Measurements from ENCODE around the gene MAX. TPM values are rescaled to one million over a fixed set of nuclear protein-coding genes. Genes with fewer than 3 reads are reported as not detected.

Gene MAX
- total RNA-seq, 4 donors from 2014 or later = 44.2 to 54.0 (median 46.1) TPM

DNA sequence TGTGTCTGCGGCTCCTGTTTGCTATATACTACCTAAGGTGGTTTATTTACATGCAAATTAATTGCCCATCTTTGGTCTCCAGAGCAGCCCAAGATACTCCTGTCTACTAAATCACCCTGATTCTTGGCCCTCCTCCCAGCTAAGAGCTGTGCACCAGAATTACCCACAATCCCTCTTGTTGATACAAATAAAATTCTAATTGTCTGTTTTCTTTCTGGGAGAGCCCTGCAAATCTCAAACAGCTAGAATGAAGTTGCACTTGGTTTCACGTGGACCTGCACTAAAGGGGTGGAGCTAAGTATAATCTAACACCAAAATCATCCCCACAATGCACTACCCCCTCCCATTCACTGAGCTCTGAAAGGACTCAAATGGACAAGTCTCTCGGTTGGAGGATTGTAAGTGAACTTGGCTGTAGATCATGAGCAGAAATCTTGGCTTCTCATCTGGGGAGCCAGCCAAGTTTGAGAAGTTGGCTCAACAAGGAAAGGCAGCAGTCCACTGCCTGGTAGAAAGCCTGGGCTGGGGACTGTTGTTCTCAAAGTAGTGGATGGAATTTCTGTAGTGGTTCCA lies 6.6 kb downstream of the MAX start:
- TF ChIP-seq, protein P1, sequence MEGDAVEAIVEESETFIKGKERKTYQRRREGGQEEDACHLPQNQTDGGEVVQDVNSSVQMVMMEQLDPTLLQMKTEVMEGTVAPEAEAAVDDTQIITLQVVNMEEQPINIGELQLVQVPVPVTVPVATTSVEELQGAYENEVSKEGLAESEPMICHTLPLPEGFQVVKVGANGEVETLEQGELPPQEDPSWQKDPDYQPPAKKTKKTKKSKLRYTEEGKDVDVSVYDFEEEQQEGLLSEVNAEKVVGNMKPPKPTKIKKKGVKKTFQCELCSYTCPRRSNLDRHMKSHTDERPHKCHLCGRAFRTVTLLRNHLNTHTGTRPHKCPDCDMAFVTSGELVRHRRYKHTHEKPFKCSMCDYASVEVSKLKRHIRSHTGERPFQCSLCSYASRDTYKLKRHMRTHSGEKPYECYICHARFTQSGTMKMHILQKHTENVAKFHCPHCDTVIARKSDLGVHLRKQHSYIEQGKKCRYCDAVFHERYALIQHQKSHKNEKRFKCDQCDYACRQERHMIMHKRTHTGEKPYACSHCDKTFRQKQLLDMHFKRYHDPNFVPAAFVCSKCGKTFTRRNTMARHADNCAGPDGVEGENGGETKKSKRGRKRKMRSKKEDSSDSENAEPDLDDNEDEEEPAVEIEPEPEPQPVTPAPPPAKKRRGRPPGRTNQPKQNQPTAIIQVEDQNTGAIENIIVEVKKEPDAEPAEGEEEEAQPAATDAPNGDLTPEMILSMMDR (IDR thresholded peaks at IDR 0.05; ENCODE audit: low read depth) = no peak

DNA sequence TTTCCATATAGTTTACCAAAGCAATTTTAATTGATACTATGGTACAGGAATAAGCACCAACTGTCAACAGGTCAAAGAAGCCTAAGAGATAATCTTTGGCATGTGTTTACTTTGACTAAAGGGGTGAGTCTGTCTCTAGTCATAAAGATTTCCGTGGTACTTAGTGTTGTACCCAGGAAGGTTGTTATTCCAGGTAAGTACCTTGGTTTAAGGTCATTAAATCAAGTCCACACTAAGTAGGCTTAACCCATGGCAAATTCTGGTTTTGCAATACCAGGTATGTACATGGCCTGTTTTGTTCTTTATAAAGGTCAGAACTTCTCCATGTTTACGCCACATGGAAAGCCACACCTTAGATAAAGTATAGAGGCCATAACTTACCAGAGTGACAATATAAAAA lies 10.0 kb downstream of the MAX start:
- TF ChIP-seq, protein P1 (IDR thresholded peaks at IDR 0.05; ENCODE audit: low read depth) = no peak

DNA sequence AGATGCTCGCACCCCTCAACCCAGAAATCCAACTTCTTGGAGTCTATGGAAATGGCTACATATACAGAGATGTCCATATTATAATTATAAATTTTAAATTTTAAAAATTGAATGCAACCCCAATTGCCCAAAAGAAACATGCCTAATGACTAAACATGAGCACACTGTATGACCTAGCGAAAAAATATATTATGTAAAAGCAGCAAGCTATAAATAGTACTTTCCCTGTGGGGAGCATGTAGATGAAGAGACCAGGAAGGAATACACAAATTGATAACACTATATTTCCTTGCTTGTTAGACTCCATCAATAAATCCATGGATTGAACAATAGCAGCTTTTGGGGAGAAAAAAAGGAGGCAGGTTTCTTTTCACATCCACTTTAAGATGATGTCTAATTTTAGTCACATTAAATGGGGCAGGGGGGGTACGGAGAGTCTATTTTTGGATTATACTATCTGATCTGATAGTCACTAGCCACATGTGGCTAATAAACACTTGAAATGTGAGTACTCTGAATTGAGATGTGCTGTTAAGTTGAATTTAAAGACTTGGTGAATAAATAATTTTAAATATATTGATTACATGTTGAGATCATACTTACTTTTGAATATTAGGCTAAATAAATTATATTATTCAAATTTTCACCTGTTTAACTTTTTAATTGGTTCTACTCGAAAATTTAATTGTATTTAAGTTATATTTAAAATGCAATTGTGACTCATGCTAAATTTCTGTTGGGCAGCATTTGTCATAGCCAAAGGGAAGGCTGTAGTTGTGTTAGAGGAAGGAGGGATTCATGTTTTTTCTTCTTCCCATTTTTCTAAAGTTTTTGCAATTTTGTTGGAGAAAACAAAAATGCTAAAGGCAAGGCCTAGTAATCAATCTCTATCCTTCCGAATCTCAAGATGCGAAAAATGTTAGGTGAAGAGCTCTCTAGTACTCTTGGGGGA lies 17.5 kb downstream of the MAX start:
- TF ChIP-seq, protein P1 (IDR thresholded peaks at IDR 0.05; ENCODE audit: low read depth) = no peak

DNA sequence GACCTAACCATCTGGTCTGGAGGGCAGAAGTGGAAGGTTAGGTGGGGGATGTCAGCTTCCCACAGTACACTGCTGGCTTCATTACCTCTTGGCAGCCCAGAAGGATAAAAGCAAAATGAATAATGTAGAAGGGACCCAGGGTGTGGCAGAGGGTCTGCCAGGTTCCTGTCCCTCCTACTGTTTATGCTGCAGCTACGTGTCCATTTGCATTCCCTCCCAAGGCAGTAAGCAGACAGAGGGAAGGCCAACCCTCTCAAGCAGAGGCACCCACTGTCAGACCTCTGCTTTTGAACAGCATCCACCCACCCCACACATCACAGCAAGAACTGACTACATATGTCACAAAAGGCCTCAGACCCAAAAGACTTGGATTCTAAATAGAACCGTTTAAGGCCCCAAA lies 19.4 kb downstream of the MAX start:
- TF ChIP-seq, protein P1 (IDR thresholded peaks at IDR 0.05; ENCODE audit: low read depth) = no peak

DNA sequence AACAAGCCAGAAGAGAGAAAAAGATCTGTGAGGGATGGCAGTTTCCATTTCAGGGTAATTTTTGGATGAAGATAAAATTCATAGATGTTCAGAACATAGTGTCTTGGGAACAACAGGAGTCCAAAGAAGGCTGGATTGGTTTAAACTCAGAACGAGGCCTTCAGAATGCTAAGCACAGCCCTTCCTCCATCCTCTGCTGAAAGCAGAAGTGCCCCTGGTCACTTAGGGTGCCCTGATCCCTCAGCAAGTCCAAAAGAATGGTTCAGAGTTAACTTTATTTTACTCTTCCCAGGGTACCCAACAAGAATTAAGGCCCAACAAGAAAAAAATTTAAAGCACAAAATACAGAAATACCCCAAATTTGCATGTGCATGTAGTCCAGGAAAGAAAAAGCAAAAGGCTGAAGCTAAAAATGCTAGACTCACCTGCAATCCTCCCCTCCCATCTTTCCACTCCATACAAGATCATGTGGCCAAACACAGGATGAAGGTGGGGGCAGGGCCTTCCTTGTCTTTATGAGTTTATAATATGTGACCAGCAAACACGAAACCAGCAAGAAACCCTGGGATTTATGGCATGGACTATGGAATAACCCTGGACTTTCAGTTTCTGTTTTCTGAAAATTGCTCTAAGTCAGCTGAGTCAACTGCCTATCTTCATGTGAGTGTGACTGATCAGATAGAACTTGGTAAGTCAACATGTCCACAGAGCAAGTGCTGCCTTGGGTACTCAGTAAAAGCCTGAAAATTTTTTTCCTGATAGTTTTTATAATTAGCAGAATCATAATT lies 21.2 kb downstream of the MAX start:
- TF ChIP-seq, protein P1 (IDR thresholded peaks at IDR 0.05; ENCODE audit: low read depth) = no peak

DNA sequence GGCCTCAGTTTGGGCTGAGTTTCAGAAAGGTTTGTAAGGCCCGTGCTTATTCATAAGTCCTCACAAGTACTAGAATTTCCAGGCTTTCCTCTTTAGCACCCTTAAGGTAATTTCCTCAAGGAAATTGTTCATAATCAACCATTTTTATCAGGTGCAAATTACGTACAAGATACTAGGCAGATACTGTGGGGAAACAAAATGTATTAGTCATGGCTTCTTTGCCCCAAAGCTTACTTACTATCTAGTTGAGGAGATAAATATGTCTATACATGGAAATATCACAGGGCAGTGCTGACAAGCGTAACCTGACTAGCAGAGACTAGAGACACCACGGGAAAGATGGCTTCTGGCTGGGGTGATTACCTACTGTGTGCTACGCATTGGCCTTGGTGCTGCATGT lies 22.5 kb downstream of the MAX start:
- TF ChIP-seq, protein P1 (IDR thresholded peaks at IDR 0.05; ENCODE audit: low read depth) = no peak

DNA sequence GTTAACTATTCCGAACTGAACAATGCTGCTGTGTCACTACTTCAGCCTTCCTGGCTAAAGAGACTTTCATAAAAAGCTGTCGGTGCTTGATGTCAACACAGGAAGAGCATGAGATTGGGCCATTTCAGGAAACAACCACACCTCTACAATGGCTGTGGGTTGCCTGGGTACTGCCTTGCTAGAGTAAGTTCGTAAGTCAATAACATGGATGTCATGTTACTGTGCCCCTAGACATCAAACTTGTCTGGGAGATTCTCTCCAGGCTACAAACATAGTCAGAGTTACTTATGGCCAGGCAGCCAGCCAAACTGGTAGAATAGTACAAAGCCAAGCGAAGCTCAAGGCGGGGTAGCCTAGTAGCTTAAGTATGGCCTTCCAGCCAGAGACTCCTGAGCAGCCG lies 23.1 kb downstream of the MAX start:
- TF ChIP-seq, protein P1 (IDR thresholded peaks at IDR 0.05; ENCODE audit: low read depth) = no peak
